ENCODE measurements around the gene PPID.
A peak's percentile ranks its signal among the peaks of the same experiment; 100 is the strongest.
"Not testable (repeated sequence)": the region's sequence is repeated elsewhere in the genome, so short reads cannot be mapped to it uniquely, and the experiment has no call there.

The PPID gene

GRCh38 chr4:158729716-158730559, 6.7 kb upstream of the PPID start:
- no peak for DNase-seq (ENCODE audit: low read depth)

GRCh38 chr4:158728236-158728635, 5.0 kb upstream of the PPID start:
- DNase-seq (ENCODE audit: low read depth) = no peak

GRCh38 chr4:158726633-158727032, 3.4 kb upstream of the PPID start:
- DNase-seq (ENCODE audit: low read depth) = no peak

GRCh38 chr4:158724637-158725036, 1.4 kb upstream of the PPID start:
- DNase-seq (ENCODE audit: low read depth) = no peak

- DNase-seq (ENCODE audit: low read depth) = no peak
Measured at GRCh38 chr4:158722291-158722916, 792 bp downstream of the PPID start.

GRCh38 chr4:158721680-158722079, 1.5 kb downstream of the PPID start:
- DNase-seq (ENCODE audit: low read depth) = no peak

- no peak for DNase-seq (ENCODE audit: low read depth)
Measured at GRCh38 chr4:158715802-158716201, 7.4 kb downstream of the PPID start.

- no peak for DNase-seq (ENCODE audit: low read depth)
Measured at GRCh38 chr4:158714937-158715336, 8.3 kb downstream of the PPID start.

- not testable (repeated sequence) for DNase-seq (ENCODE audit: low read depth)
Measured at GRCh38 chr4:158712622-158713021, 10.6 kb downstream of the PPID start.

GRCh38 chr4:158710814-158711213, 12.4 kb downstream of the PPID start:
- no peak for DNase-seq (ENCODE audit: low read depth)

- no peak for DNase-seq (ENCODE audit: low read depth)
Measured at GRCh38 chr4:158704274-158704673, 18.9 kb downstream of the PPID start.

- DNase-seq (ENCODE audit: low read depth) = no peak
Measured at GRCh38 chr4:158688813-158689212, 34.4 kb downstream of the PPID start.

- DNase-seq (ENCODE audit: low read depth) = no peak
Measured at GRCh38 chr4:158682066-158682465, 41.1 kb downstream of the PPID start.

- no peak for DNase-seq (ENCODE audit: low read depth)
Measured at GRCh38 chr4:158681629-158682028, 41.6 kb downstream of the PPID start.

GRCh38 chr4:158678767-158679166, 44.4 kb downstream of the PPID start:
- DNase-seq (ENCODE audit: low read depth) = no peak

- DNase-seq (ENCODE audit: low read depth) = no peak
Measured at GRCh38 chr4:158676076-158676475, 47.1 kb downstream of the PPID start.

- no peak for DNase-seq (ENCODE audit: low read depth)
Measured at GRCh38 chr4:158673633-158674032, 49.6 kb downstream of the PPID start.

GRCh38 chr4:158671915-158672806, 51.0 kb downstream of the PPID start, which contains the start of gene ETFDH:
TSS of gene ETFDH (plus strand) at chr4:158672296. CDS start at chr4:158672457, 161 bp downstream.
- DNase-seq (ENCODE audit: low read depth) = peak; percentile 97

GRCh38 chr4:158671665-158671914, 51.6 kb downstream of the PPID start, which contains the start of gene C4orf46:
TSS of gene C4orf46 (minus strand) at chr4:158671887. CDS start at chr4:158671801, 86 bp downstream.
- no peak for DNase-seq (ENCODE audit: low read depth)

- DNase-seq (ENCODE audit: low read depth) = peak; percentile 26
Measured at GRCh38 chr4:158670975-158671664, 52.1 kb downstream of the PPID start.

- no peak for DNase-seq (ENCODE audit: low read depth)
Measured at GRCh38 chr4:158669310-158669709, 53.9 kb downstream of the PPID start.

GRCh38 chr4:158667651-158668198, 55.5 kb downstream of the PPID start:
- DNase-seq (ENCODE audit: low read depth) = peak; percentile 38
